GM19099 (cell line): Measurements from ENCODE around the gene SLCO2A1.

Experiments used
- POLR2A ChIP-seq: IDR thresholded peaks from 3 replicates; pipeline ENCODE4 v1.6.1; 2011; ENCODE audit warnings: low read depth; ENCODE audit not compliant: insufficient read length; ENCODE audit errors: extremely low read depth

SLCO2A1 gene

DNA sequence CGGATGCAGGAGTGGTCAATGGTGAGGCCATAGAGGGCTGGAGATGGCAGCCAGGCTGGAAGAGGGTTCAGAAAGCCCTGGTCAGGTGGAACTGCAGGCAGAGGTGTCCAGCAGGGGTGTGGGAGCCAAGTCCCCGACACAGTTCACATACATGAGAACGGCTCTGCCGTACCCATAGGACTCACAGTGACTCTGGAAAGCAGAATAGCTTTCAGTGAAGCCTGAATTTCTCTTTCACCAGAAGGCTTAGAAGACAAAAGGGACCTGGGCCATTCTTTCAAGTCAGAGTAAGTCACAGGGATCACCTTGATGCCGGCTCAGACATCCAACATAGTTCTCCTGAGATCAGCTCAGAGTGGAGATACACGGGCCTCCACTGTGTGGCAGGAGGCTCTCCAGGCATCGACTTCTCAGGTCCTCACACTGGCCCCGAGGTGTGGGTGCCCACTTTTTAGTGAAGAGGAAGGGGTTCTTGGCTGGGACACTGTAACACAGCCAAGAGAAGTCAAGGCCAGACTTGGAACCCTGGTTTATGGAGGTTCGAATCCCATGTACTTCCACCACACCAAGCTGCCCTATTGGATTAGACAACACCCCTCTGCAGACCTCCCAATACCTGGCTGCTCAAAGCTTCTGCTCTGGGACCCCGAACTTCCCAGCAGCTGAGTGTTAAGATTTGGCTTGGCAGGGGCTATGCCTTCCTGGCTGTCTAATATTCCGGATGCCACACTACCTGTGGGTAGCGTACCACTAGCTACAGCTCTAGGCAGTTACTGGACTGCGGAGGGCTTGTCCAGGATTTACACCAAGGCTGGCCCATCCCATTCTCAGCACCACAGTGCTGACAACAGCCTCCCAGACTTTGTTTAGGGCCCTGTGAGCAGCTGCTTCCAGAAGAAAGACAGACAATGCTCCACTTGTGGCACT lies 93.6 kb downstream of the SLCO2A1 start:
- TF ChIP-seq POLR2A, result no peak

- no peak for TF ChIP-seq POLR2A
These were observed 94.5 kb downstream of the SLCO2A1 start for GRCh38 chr3:133934996-133935842.

GRCh38 chr3:133934073-133934970 lies 95.4 kb downstream of the SLCO2A1 start:
- TF ChIP-seq POLR2A, result no peak

GRCh38 chr3:133933097-133934024 lies 96.4 kb downstream of the SLCO2A1 start:
- TF ChIP-seq POLR2A, result no peak

- TF ChIP-seq POLR2A, result no peak
These were observed 97.7 kb downstream of the SLCO2A1 start for GRCh38 chr3:133932009-133932408.

DNA sequence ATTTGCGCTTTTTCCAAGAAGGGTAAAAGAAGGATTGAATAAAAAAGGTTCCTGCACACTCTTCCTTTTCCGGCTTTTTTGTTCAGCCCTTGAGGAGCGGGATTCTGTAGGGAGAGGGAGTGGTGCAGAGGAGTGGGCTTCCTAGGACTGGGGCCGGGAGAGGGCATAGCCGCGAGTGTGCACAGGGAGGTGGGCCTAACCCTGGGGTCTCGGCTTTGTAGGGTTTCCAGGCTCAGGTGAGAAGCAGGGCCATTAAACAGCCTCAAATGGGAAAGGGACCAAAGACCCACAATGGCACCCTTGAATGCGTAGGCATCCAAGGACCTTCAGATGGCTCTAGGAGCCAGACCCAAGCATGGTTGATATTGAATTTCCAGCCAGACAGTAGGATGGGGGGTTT lies 98.6 kb downstream of the SLCO2A1 start:
- no peak for TF ChIP-seq POLR2A

DNA sequence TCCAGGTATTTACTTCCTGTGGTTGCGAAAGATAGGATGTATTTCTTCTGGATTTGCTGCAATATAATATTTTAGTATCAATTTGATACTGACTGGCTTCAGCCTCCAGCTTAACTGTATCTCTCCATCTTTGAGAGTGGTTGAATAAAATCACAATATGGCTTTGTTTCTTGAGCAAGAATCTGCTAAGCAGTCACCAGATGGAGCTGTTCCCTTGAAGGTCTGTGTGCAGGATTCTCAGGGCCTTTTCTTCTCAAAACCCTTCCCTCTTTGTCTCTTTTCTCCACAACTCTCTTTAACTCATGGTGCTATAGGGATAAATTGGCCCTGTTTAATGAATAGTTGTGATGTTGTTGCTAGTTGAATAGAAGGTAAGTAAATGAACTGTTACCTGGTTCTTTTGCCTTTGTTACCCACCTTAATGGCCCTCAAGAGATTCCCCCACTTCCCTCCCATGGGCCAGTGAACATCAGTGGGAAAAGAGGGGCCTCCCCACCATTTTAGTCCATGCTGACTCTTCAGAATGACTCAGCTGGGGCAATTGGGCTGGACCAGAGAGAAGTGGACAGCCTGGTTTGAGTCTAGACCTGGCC lies 99.3 kb downstream of the SLCO2A1 start:
- TF ChIP-seq POLR2A, result no peak

- no peak for TF ChIP-seq POLR2A
These were observed 100.7 kb downstream of the SLCO2A1 start for GRCh38 chr3:133928903-133929607.

DNA sequence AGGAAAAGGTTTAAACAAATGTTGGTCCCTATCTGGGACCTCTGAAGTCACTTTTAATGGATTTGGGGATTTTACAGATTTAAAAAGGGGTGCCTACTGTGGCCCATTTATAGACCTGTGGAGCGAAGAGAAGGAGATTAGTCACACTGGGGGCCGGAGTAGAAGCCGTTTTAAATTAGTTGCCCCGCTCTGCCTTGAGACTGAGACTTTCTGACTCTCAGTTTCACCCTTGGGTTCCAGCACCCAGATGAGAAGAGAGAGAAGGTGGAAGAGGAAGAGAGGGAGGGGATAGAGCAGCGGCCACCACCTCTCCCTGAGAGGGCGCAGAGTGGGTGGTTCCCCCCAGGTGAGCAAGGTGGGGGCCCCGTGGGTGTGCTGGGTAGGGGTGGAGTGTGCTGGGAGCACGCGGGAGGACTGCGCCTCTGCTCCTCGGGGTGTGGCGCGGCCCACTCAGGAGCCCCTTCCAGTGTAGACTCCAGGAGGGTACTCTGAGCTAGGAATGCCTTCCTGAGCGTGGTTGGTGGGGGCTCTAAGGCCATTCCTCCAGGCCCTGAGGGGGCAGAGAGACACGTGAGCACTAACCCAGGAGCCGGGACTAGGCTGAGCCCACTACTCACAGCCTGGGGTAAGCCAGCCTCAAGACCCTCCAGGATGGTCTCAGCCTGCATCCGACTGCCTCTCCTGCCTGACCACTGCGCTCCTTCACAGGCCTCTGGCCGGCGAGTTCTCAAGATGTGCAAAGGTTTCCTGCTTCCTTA lies 101.4 kb downstream of the SLCO2A1 start:
- TF ChIP-seq POLR2A, result no peak

DNA sequence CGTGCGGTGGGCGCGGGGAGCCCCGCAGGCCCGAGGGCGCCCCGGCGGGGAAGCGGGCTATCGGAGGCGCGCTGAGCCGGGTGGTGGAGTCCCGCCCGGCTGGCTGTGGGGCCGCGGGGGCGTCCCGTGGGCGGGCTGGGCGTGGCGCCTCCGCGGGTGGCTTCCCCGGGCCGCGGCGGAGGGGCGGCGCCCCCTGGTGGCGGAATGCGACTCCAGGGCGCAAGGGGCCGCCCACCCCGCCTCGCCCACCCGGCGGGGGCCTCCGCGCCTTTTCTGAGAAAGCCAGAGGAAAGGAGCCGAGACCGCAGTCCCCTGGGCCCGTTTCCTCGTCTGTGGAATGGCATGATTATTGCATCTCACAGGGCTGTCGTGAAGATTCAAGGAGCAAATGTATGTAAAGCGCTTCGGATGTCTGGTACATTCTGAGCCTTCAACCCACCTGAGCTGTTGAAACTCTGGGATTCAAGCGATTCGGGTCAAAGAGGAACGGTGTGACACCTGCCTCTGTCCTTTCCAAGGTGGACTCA lies 102.1 kb downstream of the SLCO2A1 start:
- TF ChIP-seq POLR2A, result no peak

DNA sequence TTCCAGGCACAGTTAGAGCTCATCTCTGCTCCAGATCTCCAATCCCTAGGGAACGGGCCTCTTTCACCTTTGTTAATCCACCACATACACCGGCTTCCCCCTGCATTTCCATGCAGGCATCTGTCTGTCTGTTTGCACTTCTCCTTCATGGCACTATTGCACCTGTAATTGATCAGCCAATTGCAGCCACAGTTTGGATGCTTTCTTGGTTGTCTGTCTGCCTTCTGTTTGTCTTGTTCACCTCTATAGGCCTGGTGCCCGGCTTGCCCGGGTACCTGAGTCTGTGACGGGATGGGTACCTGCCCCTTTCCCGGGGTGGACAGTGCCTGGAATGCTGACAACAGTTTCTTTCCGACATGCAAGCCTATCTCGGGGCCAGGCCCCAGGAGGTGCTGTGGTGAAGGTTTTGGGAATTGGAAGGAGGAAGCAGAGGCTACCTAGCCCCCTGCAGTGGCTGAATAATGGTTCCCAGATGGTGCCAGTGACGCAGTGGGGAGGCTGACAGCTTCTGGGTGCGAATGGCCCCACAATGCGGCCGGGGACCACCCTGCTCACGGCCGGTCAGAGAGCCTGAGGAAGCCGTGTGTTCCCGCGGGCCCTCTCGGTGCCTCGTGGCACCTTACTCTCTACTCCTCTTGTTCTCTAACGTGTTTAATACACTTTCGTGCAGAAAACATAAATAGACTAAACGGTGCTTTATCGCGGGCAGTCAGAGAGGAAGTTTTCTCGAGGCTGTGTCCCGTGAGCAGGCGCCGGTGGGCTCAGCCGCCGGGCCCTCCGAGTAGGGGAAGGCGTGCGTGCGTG lies 102.8 kb downstream of the SLCO2A1 start:
- no peak for TF ChIP-seq POLR2A

DNA sequence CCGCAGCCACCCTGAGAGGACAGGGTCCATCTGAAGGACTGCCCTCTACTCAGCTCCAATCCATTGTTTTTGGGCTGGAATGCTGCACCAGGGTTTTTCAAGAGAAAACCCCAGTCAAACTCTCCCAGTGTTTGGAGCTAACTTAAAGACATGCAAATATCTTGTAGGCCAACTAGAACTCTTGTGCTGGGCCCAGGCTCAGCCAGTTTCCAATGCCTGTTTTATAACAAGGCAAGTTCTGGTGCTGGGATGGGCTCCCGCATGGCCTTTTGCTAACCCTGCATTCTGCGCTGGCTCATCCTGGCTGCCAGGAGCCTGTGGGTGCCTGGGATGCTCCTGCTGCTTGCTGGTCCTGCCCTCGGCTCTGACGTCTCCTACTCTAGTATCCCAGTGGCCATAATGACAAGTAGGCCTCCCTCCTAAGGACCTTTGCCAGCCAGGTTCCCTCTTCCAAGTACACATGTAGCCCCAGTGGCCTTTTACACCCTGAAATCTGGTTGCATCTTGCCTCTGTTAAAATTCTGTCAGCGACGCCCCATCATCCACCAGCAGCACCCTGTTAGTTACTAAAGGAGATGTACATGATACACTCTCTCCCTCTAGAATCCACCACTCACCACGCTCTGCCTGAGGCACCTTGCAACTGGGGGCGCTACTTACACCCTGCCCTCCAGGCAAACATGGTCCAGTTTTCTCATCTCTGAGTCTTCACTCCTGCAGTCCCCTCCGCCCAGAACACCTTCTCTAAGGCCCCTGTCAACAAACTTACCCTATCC lies 103.6 kb downstream of the SLCO2A1 start:
- no peak for TF ChIP-seq POLR2A
